Measurements from ENCODE around the gene RNF133. TPM values are rescaled to one million over a fixed set of nuclear protein-coding genes. Genes with fewer than 3 reads are reported as not detected.

RNF133 gene
- total RNA-seq, 1 donor from 2014 or later, result 0.26 TPM

DNA sequence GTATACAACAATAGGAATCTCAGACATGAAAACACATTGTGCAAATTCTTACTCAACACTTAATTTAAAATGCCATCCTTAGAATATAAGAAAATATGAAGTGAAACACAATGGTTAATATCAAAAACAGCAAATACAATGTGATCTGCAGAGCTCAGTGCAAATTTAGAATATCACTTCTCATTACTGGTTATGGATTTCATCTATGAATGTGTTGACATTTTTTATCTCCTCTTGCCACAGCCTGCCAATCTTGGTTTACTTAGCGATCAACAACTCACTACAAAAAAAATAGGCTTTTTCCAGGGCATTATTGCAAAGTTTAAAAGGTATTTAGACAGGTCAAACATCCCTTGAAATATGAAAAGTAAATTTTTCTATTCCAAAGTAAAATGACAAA lies 28.8 kb upstream of the RNF133 start:
- TF ChIP-seq, protein P1, sequence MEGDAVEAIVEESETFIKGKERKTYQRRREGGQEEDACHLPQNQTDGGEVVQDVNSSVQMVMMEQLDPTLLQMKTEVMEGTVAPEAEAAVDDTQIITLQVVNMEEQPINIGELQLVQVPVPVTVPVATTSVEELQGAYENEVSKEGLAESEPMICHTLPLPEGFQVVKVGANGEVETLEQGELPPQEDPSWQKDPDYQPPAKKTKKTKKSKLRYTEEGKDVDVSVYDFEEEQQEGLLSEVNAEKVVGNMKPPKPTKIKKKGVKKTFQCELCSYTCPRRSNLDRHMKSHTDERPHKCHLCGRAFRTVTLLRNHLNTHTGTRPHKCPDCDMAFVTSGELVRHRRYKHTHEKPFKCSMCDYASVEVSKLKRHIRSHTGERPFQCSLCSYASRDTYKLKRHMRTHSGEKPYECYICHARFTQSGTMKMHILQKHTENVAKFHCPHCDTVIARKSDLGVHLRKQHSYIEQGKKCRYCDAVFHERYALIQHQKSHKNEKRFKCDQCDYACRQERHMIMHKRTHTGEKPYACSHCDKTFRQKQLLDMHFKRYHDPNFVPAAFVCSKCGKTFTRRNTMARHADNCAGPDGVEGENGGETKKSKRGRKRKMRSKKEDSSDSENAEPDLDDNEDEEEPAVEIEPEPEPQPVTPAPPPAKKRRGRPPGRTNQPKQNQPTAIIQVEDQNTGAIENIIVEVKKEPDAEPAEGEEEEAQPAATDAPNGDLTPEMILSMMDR (IDR thresholded peaks at IDR 0.05; ENCODE audit: insufficient read depth, low read length, severe bottlenecking), result no peak
- Histone ChIP-seq H3K36me3 (ENCODE audit: control insufficient read depth, insufficient read depth, low read length) (no peaks in the 10 kb centered on the region), H3K4me3 (ENCODE audit: low read depth, low read length) (no peak overlapping the region), H3K27me3 (ENCODE audit: control insufficient read depth, insufficient read depth, low read length) (no peaks in the 10 kb centered on the region)
- DNase-seq (ENCODE audit: low read depth), result no peak
- FAIRE-seq, result no peak

DNA sequence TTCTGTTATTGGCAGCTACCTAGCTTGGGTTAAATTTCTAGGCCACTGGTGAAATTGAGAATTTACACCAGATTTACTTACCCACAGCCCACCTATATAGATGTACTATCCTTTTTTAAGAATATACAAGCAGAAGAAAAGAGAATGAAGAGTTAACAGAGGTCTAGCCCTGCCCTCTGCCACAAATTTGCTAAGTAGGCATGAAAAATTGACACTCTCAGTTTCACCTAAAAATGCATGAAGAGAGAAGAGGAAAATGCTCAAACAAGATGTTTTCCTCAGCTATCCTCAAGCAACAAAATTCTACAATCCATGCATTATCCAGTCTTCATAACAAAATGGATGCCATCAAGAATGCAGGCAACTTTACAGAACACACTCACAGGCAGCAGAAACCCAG lies 28.4 kb upstream of the RNF133 start:
- Histone ChIP-seq H3K4me3 (ENCODE audit: low read depth, low read length) (no peak overlapping the region), H3K36me3 (ENCODE audit: control insufficient read depth, insufficient read depth, low read length) (no peaks in the 10 kb centered on the region), H3K27me3 (ENCODE audit: control insufficient read depth, insufficient read depth, low read length) (no peaks in the 10 kb centered on the region)
- TF ChIP-seq, protein P1 (IDR thresholded peaks at IDR 0.05; ENCODE audit: insufficient read depth, low read length, severe bottlenecking), result no peak
- DNase-seq (ENCODE audit: low read depth), result no peak
- FAIRE-seq, result no peak

DNA sequence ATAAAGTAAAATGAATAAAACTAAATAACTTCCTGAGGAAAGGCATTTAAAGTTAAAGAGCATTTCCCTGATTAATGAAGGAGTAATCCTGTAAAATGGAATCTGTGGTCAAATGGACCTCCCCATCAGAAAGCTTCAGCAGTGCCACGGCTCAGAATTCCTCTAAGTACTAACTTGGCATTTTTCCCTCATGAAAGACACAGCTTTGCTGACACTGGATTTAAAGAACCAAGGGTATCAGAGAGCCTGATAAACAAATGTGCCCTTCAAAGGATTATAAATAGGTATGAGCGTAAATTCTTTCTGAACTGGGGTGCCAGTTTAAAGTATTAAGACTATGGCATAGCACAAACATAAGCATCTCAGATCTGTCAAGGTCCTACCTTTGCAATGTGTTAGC lies 28.0 kb upstream of the RNF133 start:
- Histone ChIP-seq H3K4me3 (ENCODE audit: low read depth, low read length) (no peak overlapping the region), H3K36me3 (ENCODE audit: control insufficient read depth, insufficient read depth, low read length) (no peaks in the 10 kb centered on the region), H3K27me3 (ENCODE audit: control insufficient read depth, insufficient read depth, low read length) (no peaks in the 10 kb centered on the region)
- DNase-seq (ENCODE audit: low read depth) (no peak), FAIRE-seq (no peak)
- TF ChIP-seq, protein P1 (IDR thresholded peaks at IDR 0.05; ENCODE audit: insufficient read depth, low read length, severe bottlenecking), result no peak

DNA sequence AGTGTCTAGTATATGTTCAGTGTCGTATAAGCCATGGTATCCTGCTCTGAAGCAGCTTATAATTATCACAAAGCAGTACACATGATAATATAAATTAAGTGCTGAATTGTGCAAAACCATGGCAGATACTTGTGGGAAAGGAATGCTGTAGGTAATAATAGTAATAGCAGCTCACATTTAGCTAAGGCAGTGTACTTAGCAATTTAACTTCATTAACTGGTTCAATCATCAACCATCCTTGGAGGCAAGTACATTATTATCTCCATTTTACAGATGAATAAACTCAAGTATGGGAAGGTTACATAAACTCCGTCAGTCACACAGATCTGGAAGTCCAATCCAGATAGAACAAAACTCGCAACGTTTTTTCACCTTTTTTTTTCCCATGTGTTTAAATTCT lies 25.4 kb upstream of the RNF133 start:
- H3K4me3 ChIP-seq (ENCODE audit: low read depth, low read length), result no peak overlapping the region
- no peaks in the 10 kb centered on the region for H3K36me3 ChIP-seq (ENCODE audit: control insufficient read depth, insufficient read depth, low read length)
- FAIRE-seq, result no peak
- H3K27me3 ChIP-seq (ENCODE audit: control insufficient read depth, insufficient read depth, low read length), result no peaks in the 10 kb centered on the region
- DNase-seq (ENCODE audit: low read depth), result no peak
- TF ChIP-seq, protein P1 (IDR thresholded peaks at IDR 0.05; ENCODE audit: insufficient read depth, low read length, severe bottlenecking), result no peak

DNA sequence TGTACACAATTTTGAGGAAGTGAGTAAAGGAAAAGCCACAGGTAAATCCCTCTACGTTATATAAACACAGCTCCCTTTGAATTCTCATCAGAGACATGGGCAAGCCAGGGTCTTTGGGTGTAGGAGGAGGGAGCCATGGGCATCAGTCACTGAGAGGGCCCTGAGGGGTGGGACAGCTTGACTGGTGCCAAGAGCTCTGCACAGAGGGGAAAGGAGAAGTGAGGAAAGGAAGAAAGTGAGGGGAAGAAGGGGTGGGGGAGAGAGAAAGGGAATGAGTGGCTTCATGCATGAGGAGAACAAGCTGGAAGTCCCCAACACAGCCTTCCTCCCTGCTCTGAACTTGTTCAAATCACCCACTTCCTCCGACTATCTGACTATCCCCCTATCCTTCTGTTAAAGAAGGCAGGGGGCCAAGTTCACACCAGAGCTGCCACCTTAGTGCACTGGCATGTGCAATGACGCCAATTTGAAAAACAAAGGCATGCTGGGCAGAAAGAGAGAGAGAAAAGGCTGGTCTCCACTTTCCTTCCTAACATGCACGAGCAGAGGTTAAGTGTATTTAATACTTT lies 20.2 kb upstream of the RNF133 start:
- no peak for FAIRE-seq
- H3K36me3 ChIP-seq (ENCODE audit: control insufficient read depth, insufficient read depth, low read length), result no peaks in the 10 kb centered on the region
- H3K4me3 ChIP-seq (ENCODE audit: low read depth, low read length), result no peak overlapping the region
- no peaks in the 10 kb centered on the region for H3K27me3 ChIP-seq (ENCODE audit: control insufficient read depth, insufficient read depth, low read length)
- no peak for DNase-seq (ENCODE audit: low read depth)
- TF ChIP-seq, protein P1 (IDR thresholded peaks at IDR 0.05; ENCODE audit: insufficient read depth, low read length, severe bottlenecking), result no peak

All from bronchial epithelial cell (primary cell).